HFF-Myc (cell line): ENCODE data around the gene MRPS17.

Experiments used
- DNase-seq: peaks from one replicate; pipeline ENCODE4 v3.0.0-alpha.2; 2011; ENCODE audit warnings: low read depth; ENCODE audit errors: extremely low read depth
- H3K4me3 ChIP-seq: replicated peaks from 2 replicates; pipeline ENCODE4 v1.5.1; 2011; ENCODE audit warnings: low read depth, mild to moderate bottlenecking, control low read depth, low read length
- TF ChIP-seq, protein P1 (sequence below): IDR thresholded peaks from 2 replicates; pipeline ENCODE4 v1.5.1; 2012; ENCODE audit warnings: mild to moderate bottlenecking, low read depth, low read length, control low read depth; ENCODE audit errors: missing control alignments

Gene MRPS17

GRCh38 chr7:55970561-55970960, 18.9 kb downstream of the MRPS17 start:
- H3K4me3 ChIP-seq: no peak overlapping the region
- TF ChIP-seq, protein P1, sequence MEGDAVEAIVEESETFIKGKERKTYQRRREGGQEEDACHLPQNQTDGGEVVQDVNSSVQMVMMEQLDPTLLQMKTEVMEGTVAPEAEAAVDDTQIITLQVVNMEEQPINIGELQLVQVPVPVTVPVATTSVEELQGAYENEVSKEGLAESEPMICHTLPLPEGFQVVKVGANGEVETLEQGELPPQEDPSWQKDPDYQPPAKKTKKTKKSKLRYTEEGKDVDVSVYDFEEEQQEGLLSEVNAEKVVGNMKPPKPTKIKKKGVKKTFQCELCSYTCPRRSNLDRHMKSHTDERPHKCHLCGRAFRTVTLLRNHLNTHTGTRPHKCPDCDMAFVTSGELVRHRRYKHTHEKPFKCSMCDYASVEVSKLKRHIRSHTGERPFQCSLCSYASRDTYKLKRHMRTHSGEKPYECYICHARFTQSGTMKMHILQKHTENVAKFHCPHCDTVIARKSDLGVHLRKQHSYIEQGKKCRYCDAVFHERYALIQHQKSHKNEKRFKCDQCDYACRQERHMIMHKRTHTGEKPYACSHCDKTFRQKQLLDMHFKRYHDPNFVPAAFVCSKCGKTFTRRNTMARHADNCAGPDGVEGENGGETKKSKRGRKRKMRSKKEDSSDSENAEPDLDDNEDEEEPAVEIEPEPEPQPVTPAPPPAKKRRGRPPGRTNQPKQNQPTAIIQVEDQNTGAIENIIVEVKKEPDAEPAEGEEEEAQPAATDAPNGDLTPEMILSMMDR: no peak
- no peak for DNase-seq

DNA sequence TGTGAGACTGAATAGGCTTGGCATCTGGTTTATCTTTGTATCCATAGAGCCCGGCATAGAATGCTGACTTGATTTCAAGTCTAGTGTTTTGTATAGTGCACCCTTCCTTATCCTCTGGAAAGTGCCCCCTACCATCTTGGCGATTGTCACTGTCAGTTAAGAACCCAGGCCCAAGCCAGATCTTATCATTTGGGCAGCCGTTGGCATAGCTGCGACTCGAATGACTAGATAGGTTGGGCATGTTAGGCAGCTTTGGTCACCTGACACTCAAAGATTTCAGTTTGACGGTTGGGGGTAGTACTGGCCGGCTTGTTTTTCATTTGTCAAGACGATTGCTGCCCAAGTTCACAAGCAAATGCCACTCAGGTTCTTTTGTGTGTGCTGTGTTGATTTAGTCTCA, 19.3 kb downstream of the MRPS17 start:
- no peak for DNase-seq
- no peak overlapping the region for H3K4me3 ChIP-seq
- TF ChIP-seq, protein P1: no peak

DNA sequence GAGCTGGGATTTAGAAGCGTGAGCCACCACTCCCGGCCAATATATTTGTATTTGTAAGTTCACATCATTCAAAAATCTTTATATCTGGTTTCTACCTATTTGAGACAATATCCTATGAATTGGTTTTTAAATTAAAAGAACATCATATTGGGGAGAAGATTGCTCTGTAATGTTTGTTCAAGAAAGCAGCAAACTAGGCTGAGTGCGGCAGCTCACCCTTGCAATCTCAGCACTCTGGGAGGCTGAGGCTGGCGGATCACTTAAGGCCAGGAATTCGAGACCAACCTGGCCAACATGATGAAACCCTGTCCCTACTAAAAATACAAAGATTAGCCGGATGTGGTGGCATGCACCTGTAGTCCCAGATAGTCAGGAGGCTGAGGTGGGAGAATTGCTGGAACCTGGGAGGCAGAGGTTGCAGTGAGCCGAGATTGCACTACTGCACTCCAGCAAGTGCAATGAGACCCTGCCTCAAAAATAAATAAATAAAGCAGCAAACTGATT, 22.1 kb downstream of the MRPS17 start:
- TF ChIP-seq, protein P1: no peak
- DNase-seq: no peak
- no peak overlapping the region for H3K4me3 ChIP-seq

- TF ChIP-seq, protein P1: no peak
- DNase-seq: no peak
- H3K4me3 ChIP-seq: no peak overlapping the region
Measured at GRCh38 chr7:55975988-55976633, 24.4 kb downstream of the MRPS17 start.

GRCh38 chr7:55977831-55978230, 26.2 kb downstream of the MRPS17 start:
- TF ChIP-seq, protein P1: no peak
- peak; percentile 80 for DNase-seq
- no peak overlapping the region for H3K4me3 ChIP-seq

GRCh38 chr7:55980266-55980665, 28.6 kb downstream of the MRPS17 start:
- no peak overlapping the region for H3K4me3 ChIP-seq
- TF ChIP-seq, protein P1: no peak
- no peak for DNase-seq

DNA sequence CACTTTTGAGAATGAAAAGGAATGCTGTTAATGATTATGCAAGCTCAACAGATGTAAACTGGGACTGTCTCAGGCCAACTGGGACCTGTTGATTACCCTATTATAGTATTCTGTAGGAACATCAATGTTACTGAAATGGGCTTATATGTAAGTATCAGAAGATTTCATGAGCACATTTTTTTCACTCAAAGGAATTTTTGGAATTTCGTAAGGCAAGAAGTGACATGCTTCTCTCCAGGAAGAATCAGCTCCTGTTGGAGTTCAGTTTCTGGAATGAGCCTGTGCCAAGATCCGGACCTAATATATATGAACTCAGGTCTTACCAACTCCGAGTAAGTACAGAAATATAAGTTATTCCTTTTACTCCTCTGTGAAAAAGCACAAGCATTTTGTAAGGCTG, 31.9 kb downstream of the MRPS17 start:
- DNase-seq: no peak
- TF ChIP-seq, protein P1: no peak
- no peak overlapping the region for H3K4me3 ChIP-seq
